ENCODE measurements around the gene SLC25A11.
"Not testable (repeated sequence)": the region's sequence is repeated elsewhere in the genome, so short reads cannot be mapped to it uniquely, and the experiment has no call there.

Gene SLC25A11

GRCh38 chr17:4919511-4920047 lies 20.3 kb downstream of the SLC25A11 start:
- no peak for TF ChIP-seq CTCF (IDR thresholded peaks at IDR 0.05; ENCODE audit: low read depth, low read length, missing control alignments)
- H3K4me3 ChIP-seq (replicated peaks; ENCODE audit: low read depth, low read length): no peak overlapping the region
- DNase-seq (ENCODE audit: extremely low read depth, low read depth): no peak

GRCh38 chr17:4914551-4914950 lies 25.3 kb downstream of the SLC25A11 start:
- H3K4me3 ChIP-seq (replicated peaks; ENCODE audit: low read depth, low read length); DNase-seq (ENCODE audit: extremely low read depth, low read depth): not testable (repeated sequence)

GRCh38 chr17:4913994-4914393 lies 25.9 kb downstream of the SLC25A11 start:
- DNase-seq (ENCODE audit: extremely low read depth, low read depth): no peak
- TF ChIP-seq CTCF (IDR thresholded peaks at IDR 0.05; ENCODE audit: low read depth, low read length, missing control alignments): no peak

GRCh38 chr17:4908711-4909496 lies 30.9 kb downstream of the SLC25A11 start:
- TF ChIP-seq CTCF (IDR thresholded peaks at IDR 0.05; ENCODE audit: low read depth, low read length, missing control alignments): peak; percentile 78

More at GRCh38 chr17:4913994-4914393, 25.9 kb downstream of the SLC25A11 start:
- H3K4me3 ChIP-seq (replicated peaks; ENCODE audit: low read depth, low read length): no peak overlapping the region

GRCh38 chr17:4908301-4908700 lies 31.5 kb downstream of the SLC25A11 start:
- no peak for TF ChIP-seq CTCF (IDR thresholded peaks at IDR 0.05; ENCODE audit: low read depth, low read length, missing control alignments)
- no peak overlapping the region for H3K4me3 ChIP-seq (replicated peaks; ENCODE audit: low read depth, low read length)
- no peak for DNase-seq (ENCODE audit: extremely low read depth, low read depth)

More at GRCh38 chr17:4908711-4909496, 30.9 kb downstream of the SLC25A11 start:
- DNase-seq (ENCODE audit: extremely low read depth, low read depth): peak; percentile 74
- no peak overlapping the region for H3K4me3 ChIP-seq (replicated peaks; ENCODE audit: low read depth, low read length)

GRCh38 chr17:4906642-4907041 lies 33.2 kb downstream of the SLC25A11 start:
- DNase-seq (ENCODE audit: extremely low read depth, low read depth); H3K4me3 ChIP-seq (replicated peaks; ENCODE audit: low read depth, low read length): not testable (repeated sequence)

GRCh38 chr17:4903051-4903818 lies 36.6 kb downstream of the SLC25A11 start, which contains the start of gene CHRNE:
CHRNE (minus strand) TSS chr17:4903098; CDS start chr17:4903063, 35 bp downstream.
- H3K4me3 ChIP-seq (replicated peaks; ENCODE audit: low read depth, low read length): no peak within 1 kb of the TSS
- peak; percentile 62 for DNase-seq (ENCODE audit: extremely low read depth, low read depth)
- peak; percentile 74 for TF ChIP-seq CTCF (IDR thresholded peaks at IDR 0.05; ENCODE audit: low read depth, low read length, missing control alignments)

Data from HFF-Myc (cell line).